ENCODE measurements around the gene FCHSD2.

Gene FCHSD2

DNA sequence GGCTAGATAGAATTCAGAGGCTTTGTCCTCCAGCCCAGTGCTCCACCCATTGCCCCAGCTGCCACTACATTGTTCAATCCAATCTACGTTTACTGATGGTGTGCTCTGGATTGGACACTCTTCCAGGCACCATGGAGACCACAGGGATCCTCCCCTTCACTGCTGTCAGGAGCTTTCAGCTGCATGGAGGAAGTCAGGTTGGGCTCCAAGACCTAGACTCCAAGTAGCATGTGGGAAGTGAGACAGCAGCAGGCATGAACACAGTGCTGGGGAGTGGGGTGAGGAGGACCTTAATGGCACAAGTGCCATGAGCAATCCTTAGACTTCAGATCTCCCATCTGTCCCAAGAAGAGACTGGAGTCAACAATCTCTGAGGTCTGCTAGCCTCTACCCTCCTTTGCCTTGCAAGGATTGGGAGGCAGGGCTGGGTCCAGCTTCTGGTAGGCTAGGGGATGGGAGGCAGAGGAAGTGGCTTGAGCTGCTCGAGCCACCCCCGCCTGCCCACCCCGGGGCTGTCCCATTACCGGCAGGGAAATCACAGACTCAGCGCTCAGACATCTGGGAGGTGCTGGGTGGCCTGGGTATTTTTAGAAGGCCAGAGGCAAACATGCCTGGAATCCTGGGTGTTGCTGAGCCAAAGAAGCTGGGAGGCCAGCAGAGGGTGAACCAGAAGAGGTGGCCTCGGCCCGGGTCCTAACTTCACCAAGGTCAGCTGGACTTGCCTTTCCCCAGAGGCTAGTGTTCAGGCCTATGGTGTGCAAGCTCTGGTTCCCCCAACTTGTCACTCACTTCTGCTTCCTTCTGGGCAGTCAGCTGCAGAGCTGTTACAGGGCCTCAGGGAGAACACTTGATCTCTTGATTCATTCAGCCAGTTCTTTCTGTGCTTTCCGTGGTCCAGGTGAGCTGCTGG, 15.2 kb upstream of the FCHSD2 start:
- no peak overlapping the region for H3K4me3 ChIP-seq
- TF ChIP-seq, protein P1, sequence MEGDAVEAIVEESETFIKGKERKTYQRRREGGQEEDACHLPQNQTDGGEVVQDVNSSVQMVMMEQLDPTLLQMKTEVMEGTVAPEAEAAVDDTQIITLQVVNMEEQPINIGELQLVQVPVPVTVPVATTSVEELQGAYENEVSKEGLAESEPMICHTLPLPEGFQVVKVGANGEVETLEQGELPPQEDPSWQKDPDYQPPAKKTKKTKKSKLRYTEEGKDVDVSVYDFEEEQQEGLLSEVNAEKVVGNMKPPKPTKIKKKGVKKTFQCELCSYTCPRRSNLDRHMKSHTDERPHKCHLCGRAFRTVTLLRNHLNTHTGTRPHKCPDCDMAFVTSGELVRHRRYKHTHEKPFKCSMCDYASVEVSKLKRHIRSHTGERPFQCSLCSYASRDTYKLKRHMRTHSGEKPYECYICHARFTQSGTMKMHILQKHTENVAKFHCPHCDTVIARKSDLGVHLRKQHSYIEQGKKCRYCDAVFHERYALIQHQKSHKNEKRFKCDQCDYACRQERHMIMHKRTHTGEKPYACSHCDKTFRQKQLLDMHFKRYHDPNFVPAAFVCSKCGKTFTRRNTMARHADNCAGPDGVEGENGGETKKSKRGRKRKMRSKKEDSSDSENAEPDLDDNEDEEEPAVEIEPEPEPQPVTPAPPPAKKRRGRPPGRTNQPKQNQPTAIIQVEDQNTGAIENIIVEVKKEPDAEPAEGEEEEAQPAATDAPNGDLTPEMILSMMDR (IDR thresholded peaks at IDR 0.05): no peak
- peak; percentile 92 for DNase-seq (ENCODE audit: low spot score)
- peak overlapping the region; percentile 71 to 87 for H3K27ac ChIP-seq

DNA sequence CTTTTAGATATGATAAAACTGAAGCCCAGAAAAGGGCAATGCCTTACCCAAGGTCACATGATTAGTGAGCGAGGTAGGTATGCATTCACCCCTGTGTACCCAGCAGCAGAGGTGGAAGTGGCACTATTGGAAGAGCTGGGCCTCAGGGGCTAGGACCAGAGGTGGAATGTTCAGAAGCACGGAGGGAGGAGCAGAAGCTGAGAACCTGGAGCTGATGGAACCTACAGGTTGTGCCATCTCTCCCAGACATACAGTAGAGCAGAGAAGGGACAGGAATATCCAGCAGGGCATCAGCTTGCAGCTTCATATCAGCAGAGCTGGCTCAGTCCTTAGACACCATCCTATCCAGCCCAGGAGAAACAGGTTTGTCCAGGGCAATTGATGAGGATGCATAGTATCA, 14.6 kb upstream of the FCHSD2 start:
- DNase-seq (ENCODE audit: low spot score): peak; percentile 52
- TF ChIP-seq, protein P1 (IDR thresholded peaks at IDR 0.05): no peak
- H3K27ac ChIP-seq: peak overlapping the region; percentile 71 to 87
- no peak overlapping the region for H3K4me3 ChIP-seq

DNA sequence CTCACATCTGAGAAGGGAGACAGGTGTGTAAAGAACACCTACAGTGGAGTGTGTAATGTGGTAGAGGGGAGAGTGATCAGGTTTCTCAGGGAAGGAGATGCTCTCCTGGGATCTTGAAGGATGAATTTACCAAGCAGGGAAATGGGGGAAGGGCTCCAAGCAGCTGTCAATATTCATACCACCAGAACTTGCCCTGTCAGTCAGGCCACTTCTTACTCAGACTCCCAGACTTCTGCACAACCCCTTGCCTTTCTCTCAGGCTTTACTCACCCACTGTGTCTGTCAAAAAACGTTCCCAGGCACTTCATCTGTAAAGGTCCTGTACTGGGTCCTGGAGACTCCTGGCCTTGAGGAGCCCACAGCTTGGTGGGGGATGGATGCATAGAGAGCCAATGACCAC, 14.0 kb upstream of the FCHSD2 start:
- H3K4me3 ChIP-seq: no peak overlapping the region
- DNase-seq (ENCODE audit: low spot score): peak; percentile 46
- peak overlapping the region in 1 of 2 donors; percentile 87 for H3K27ac ChIP-seq
- TF ChIP-seq, protein P1 (IDR thresholded peaks at IDR 0.05): no peak

DNA sequence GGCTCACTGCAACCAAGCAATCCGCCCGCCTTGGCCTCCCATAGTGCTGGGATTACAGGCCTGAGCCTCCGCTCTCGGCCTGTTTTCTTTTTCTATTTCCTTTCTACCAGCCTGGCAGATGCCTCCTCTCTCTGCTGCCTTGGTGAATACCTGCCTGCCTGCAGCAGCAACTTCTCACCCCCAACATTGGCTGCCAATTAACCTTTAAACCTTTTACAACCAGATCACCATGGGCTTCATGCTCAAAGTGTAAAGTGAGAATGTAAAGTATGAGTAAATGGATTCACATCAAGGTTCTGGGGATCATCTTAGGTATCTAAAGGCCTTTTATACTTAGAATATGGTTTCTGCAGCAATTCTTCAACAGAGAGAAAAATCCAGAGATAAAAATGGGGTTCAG, 13.0 kb upstream of the FCHSD2 start:
- no peak overlapping the region for H3K4me3 ChIP-seq
- no peak overlapping the region for H3K27ac ChIP-seq
- DNase-seq (ENCODE audit: low spot score): no peak
- TF ChIP-seq, protein P1 (IDR thresholded peaks at IDR 0.05): no peak

DNA sequence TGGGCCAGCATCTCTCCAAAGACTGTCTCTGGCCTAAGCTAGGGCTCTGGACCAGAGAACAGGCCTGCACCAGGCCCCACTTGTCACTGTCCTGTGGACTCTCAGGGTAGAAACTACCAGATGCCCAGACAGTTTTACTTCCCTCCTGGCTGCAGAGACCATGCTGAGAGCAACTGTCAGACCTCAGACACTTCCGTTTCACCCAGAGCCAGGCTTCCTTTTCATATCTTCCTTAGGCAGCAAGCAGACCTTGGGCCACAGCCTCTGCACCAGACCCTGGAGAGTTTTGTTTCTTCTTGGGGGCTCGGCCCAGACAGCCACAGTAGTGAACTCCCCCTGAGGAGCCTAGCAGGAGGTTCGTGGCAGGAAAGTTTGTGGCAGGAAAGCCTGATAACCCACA, 12.1 kb upstream of the FCHSD2 start:
- Histone ChIP-seq H3K4me3 (no peak overlapping the region), H3K27ac (peak overlapping the region in 1 of 2 donors; percentile 56)
- TF ChIP-seq, protein P1 (IDR thresholded peaks at IDR 0.05): no peak
- DNase-seq (ENCODE audit: low spot score): peak; percentile 65

DNA sequence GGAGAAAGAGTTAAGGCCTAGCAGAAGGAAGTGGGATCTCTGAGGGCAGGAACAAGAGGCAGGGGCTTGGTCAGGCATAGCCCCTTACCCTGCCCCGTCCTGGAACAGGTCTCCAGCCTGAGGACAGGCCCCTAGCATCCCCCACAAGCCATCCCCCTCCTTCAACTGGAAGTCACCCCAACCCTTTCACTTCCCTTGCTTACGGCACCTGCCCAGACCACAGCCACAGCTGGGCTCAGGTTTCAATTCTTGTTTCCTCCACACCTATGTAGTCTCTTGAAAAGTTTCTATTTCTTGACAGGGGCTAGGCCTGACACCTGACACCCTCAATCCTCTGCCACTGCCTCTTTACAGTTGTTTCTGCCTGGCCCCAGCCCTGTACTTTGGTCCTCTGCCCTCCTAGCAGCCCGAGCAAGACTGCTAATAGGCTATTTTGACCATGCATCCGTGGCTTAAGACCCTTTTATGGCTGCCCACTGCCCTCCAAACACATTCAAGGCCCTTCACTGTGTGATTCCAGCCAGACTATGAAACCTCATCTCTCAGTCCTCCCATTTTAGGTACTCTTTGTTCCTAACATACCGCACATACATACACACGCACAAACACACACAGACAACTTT, 10.9 kb upstream of the FCHSD2 start:
- no peak for DNase-seq (ENCODE audit: low spot score)
- Histone ChIP-seq H3K4me3 (no peak overlapping the region), H3K27ac (peak overlapping the region in 1 of 2 donors; percentile 56)
- TF ChIP-seq, protein P1 (IDR thresholded peaks at IDR 0.05): no peak
